Measurements from ENCODE around the gene FHIT. TPM values are rescaled to one million over a fixed set of nuclear protein-coding genes. Genes with fewer than 3 reads are reported as not detected.

Gene FHIT
- total and polyA plus RNA-seq, 10 of the 15 experiments (the other 5 are each of a cell fraction or from before 2014, with no cell fraction given), result 4.2 to 14.9 (median 9.4) TPM

DNA sequence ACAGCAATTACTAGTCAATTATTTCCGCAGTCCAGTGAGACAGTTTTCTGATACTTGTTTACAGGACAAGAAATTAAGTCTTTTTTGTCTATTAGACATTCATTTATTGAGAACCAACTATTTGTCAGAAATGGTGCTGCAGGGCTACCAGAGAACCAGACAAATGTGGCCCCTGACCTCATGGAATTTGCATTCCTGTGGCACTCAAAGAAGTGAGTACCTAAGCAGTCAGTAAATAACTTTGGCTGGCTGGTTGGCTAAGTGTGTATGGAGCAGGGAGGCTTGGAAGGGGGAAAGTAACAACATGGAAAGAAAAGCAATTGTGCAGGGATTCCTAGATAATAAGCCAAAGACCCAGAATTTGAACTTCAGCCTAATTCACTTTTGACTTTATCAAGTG is 1364.5 kb downstream of the FHIT start:
- H2AFZ ChIP-seq (ENCODE audit: control insufficient read depth, low read depth, low read length), result no peak overlapping the region
- H3K9ac ChIP-seq (ENCODE audit: control insufficient read depth, insufficient read depth, low read length), result no peak overlapping the region
- no peaks in the 10 kb centered on the region for H4K20me1 ChIP-seq (ENCODE audit: control insufficient read depth, insufficient read depth)
- no peak overlapping the region for H3K4me2 ChIP-seq (ENCODE audit: control insufficient read depth, insufficient read depth)
- H3K79me2 ChIP-seq (ENCODE audit: control insufficient read depth, insufficient read depth, low read length), result no peaks in the 10 kb centered on the region
- CTCF ChIA-PET, result no interaction called here
- FAIRE-seq (no peak), ATAC-seq (no peak), DNase-seq (ENCODE audit: low read depth, low spot score) (no peak)
- no peaks in the 10 kb centered on the region for H3K36me3 ChIP-seq (ENCODE audit: control insufficient read depth in 2 of 2, insufficient read depth in 2 of 2, low read length in 1 of 2)
- no peaks in the 10 kb centered on the region for H3K27me3 ChIP-seq (replicated peaks in 1 of 2; ENCODE audit: control insufficient read depth in 2 of 2, insufficient read depth in 2 of 2, low read length in 1 of 2)
- POLR2A ChIA-PET, result no interaction called here
- BruUV-seq (replicated peaks), result no TSS peak
- H3K9me3 ChIP-seq (replicated peaks; ENCODE audit: control insufficient read depth, insufficient read depth, low read length), result no peaks in the 10 kb centered on the region
- in situ Hi-C loops (cut with MboI), result no loop called here
- RAD21 ChIA-PET (ENCODE audit: unreplicated experiment), result no interaction called here
- no peaks in the 10 kb centered on the region for H3K4me1 ChIP-seq (ENCODE audit: control insufficient read depth, insufficient read depth, low read length)
- 44% methylated on average over 1 of the region's 1 CpG for WGBS (ENCODE audit: insufficient coverage, insufficient replicate concordance, low lambda C conversion rate, missing lambda C conversion rate)
- intact Hi-C loops (cut with micrococcal nuclease; ENCODE audit: unreplicated experiment), result no loop called here
- SMC1A ChIA-PET (ENCODE audit: uncharacterized antibody, unreplicated experiment), result no interaction called here
- H3K4me3 ChIP-seq, result no peak overlapping the region
- TF ChIP-seq, protein P1, sequence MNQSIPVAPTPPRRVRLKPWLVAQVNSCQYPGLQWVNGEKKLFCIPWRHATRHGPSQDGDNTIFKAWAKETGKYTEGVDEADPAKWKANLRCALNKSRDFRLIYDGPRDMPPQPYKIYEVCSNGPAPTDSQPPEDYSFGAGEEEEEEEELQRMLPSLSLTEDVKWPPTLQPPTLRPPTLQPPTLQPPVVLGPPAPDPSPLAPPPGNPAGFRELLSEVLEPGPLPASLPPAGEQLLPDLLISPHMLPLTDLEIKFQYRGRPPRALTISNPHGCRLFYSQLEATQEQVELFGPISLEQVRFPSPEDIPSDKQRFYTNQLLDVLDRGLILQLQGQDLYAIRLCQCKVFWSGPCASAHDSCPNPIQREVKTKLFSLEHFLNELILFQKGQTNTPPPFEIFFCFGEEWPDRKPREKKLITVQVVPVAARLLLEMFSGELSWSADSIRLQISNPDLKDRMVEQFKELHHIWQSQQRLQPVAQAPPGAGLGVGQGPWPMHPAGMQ (IDR thresholded peaks at IDR 0.05; ENCODE audit: borderline replicate concordance), result no peak
- TF ChIP-seq POLR2AphosphoS5 (IDR thresholded peaks at IDR 0.05; ENCODE audit: low read length), result no peak
- no peak overlapping the region for H3K27ac ChIP-seq (ENCODE audit: control insufficient read depth, insufficient read depth)

DNA sequence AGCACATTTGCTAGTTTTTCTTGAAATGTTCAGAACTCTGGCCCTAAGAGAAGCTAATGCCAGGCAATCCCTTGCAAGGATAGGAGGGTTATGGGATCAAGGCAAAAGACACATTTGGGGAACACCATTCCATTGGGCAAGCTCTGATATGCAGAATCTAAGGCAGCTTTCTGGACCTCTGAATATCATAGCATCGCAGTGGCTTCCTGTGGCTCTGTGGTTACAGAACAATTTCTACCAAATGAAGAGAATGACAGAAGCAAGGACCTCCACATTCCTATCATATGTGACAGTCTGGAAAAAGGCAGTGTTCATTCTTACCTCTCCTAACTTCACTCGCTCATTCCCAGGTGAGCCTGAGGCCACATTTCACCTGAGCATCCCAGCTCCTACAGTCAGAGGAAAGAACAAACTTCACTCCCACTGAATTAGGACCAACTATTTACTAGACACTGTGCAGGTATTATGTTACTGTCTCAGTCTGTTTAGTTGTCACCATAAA is 1365.3 kb downstream of the FHIT start:
- BruUV-seq (replicated peaks), result no TSS peak
- no peak overlapping the region for H3K27ac ChIP-seq (ENCODE audit: control insufficient read depth, insufficient read depth)
- H3K9me3 ChIP-seq (replicated peaks; ENCODE audit: control insufficient read depth, insufficient read depth, low read length), result no peaks in the 10 kb centered on the region
- no peak overlapping the region for H3K9ac ChIP-seq (ENCODE audit: control insufficient read depth, insufficient read depth, low read length)
- in situ Hi-C loops (cut with MboI), result no loop called here
- intact Hi-C loops (cut with micrococcal nuclease; ENCODE audit: unreplicated experiment), result no loop called here
- DNase-seq (ENCODE audit: low read depth, low spot score) (no peak), FAIRE-seq (no peak), ATAC-seq (no peak)
- ChIA-PET CTCF (no interaction called here), SMC1A (ENCODE audit: uncharacterized antibody, unreplicated experiment) (interaction anchor here (0.8 to 2.1 kb wide), 2 partner anchors 13 to 577 kb away, joined by 3 to 7 read pairs; no protein-coding TSS in a partner anchor), POLR2A (no interaction called here), RAD21 (ENCODE audit: unreplicated experiment) (no interaction called here)
- H3K4me2 ChIP-seq (ENCODE audit: control insufficient read depth, insufficient read depth), result no peak overlapping the region
- 43% methylated on average over 2 of the region's 2 CpGs for WGBS (ENCODE audit: insufficient coverage, insufficient replicate concordance, low lambda C conversion rate, missing lambda C conversion rate)
- H3K4me3 ChIP-seq, result no peak overlapping the region
- H3K27me3 ChIP-seq (replicated peaks in 1 of 2; ENCODE audit: control insufficient read depth in 2 of 2, insufficient read depth in 2 of 2, low read length in 1 of 2), result no peaks in the 10 kb centered on the region
- no peaks in the 10 kb centered on the region for H3K36me3 ChIP-seq (ENCODE audit: control insufficient read depth in 2 of 2, insufficient read depth in 2 of 2, low read length in 1 of 2)
- H4K20me1 ChIP-seq (ENCODE audit: control insufficient read depth, insufficient read depth), result no peaks in the 10 kb centered on the region
- H3K4me1 ChIP-seq (ENCODE audit: control insufficient read depth, insufficient read depth, low read length), result no peaks in the 10 kb centered on the region
- TF ChIP-seq PAX8 (IDR thresholded peaks at IDR 0.05), result no peak
- no peak for TF ChIP-seq POLR2AphosphoS2 (IDR thresholded peaks at IDR 0.05; ENCODE audit: low read depth, low read length)
- TF ChIP-seq, protein P2, sequence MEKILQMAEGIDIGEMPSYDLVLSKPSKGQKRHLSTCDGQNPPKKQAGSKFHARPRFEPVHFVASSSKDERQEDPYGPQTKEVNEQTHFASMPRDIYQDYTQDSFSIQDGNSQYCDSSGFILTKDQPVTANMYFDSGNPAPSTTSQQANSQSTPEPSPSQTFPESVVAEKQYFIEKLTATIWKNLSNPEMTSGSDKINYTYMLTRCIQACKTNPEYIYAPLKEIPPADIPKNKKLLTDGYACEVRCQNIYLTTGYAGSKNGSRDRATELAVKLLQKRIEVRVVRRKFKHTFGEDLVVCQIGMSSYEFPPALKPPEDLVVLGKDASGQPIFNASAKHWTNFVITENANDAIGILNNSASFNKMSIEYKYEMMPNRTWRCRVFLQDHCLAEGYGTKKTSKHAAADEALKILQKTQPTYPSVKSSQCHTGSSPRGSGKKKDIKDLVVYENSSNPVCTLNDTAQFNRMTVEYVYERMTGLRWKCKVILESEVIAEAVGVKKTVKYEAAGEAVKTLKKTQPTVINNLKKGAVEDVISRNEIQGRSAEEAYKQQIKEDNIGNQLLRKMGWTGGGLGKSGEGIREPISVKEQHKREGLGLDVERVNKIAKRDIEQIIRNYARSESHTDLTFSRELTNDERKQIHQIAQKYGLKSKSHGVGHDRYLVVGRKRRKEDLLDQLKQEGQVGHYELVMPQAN (conservative IDR thresholded peaks at IDR 0.05), result no peak
- no peaks in the 10 kb centered on the region for H3K79me2 ChIP-seq (ENCODE audit: control insufficient read depth, insufficient read depth, low read length)
- H2AFZ ChIP-seq (ENCODE audit: control insufficient read depth, low read depth, low read length), result no peak overlapping the region
